WTC11 (cell line): Measurements from ENCODE around the gene CD46.

Experiments used
- CREB1 ChIP-seq: sonication (generic); formaldehyde crosslinking; IDR thresholded peaks from 2 replicates; pipeline ENCODE4 v1.8.0; 2023; ENCODE audit warnings: mild to moderate bottlenecking, missing genetic modification reagents
- CREM ChIP-seq: sonication (generic); formaldehyde crosslinking; IDR thresholded peaks from 2 replicates; pipeline ENCODE4 v1.8.1; 2022; ENCODE audit warnings: mild to moderate bottlenecking, missing genetic modification reagents, moderate library complexity
- KAT7 ChIP-seq: sonication (generic); formaldehyde crosslinking; IDR thresholded peaks from 2 replicates; pipeline ENCODE4 v1.8.1; 2023; ENCODE audit warnings: missing genetic modification reagents, mild to moderate bottlenecking, borderline replicate concordance
- NR2C2 ChIP-seq: sonication (generic); formaldehyde crosslinking; IDR thresholded peaks from 2 replicates; pipeline ENCODE4 v1.8.0; 2022; ENCODE audit warnings: mild to moderate bottlenecking, missing genetic modification reagents
- SP1 ChIP-seq: sonication (generic); formaldehyde crosslinking; conservative IDR thresholded peaks from 2 replicates; pipeline ENCODE4 v1.8.1; 2022; ENCODE audit warnings: missing genetic modification reagents
- TEAD1 ChIP-seq: sonication (generic); formaldehyde crosslinking; IDR thresholded peaks from 2 replicates; pipeline ENCODE4 v1.8.0; 2022; ENCODE audit warnings: mild to moderate bottlenecking, missing genetic modification reagents
- TP53 ChIP-seq: sonication (generic); formaldehyde crosslinking; IDR thresholded peaks from 2 replicates; pipeline ENCODE4 v1.8.1; 2023; ENCODE audit warnings: mild to moderate bottlenecking, missing genetic modification reagents
- TF ChIP-seq, protein P1 (sequence below): fragments of 200-600 bp; IDR thresholded peaks from 2 replicates; pipeline ENCODE4 v1.8.0; 2022; ENCODE audit warnings: antibody characterized with exemption
- TF ChIP-seq, protein P2 (sequence below): sonication (generic); formaldehyde crosslinking; IDR thresholded peaks from 2 replicates; pipeline ENCODE4 v1.8.0; 2022; ENCODE audit warnings: mild to moderate bottlenecking, missing genetic modification reagents
- TF ChIP-seq, protein P3 (sequence below): sonication (generic); formaldehyde crosslinking; IDR thresholded peaks from 2 replicates; pipeline ENCODE4 v1.8.1; 2022; ENCODE audit warnings: missing genetic modification reagents, borderline replicate concordance
- TF ChIP-seq, protein P4 (sequence below): sonication (generic); formaldehyde crosslinking; IDR thresholded peaks from 2 replicates; pipeline ENCODE4 v1.8.0; 2022; ENCODE audit warnings: missing genetic modification reagents
- TF ChIP-seq, protein P5 (sequence below): fragments of 250-450 bp; sonication (Bioruptor Pico); IDR thresholded peaks from 2 replicates; pipeline ENCODE4 v2.1.2; 2022; ENCODE audit warnings: mild to moderate bottlenecking, moderate library complexity

DNA sequence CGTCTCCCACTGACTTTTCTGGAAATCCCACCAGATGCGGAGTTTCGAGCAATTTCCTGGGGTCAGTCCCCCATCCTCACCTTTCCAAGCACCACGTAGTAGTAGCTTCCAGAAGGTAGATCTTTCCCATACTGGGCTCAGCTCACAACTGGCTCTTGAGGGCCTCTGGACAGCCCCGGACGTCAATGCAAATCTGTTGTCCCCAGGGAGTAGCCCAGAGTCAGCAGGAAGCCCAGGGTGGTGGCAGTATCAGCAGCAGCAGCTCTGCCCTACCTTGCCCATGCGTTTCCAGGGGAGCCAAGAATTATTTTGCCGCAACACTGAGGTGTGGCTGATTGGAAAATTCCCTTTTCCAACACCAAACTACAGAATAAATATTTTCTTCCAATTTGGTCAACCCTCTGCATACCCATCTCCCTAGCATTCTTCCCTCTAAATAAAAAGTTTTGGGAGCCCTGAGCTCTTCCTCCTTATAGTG lies 70.3 kb downstream of the CD46 start:
- TF ChIP-seq, protein P1, sequence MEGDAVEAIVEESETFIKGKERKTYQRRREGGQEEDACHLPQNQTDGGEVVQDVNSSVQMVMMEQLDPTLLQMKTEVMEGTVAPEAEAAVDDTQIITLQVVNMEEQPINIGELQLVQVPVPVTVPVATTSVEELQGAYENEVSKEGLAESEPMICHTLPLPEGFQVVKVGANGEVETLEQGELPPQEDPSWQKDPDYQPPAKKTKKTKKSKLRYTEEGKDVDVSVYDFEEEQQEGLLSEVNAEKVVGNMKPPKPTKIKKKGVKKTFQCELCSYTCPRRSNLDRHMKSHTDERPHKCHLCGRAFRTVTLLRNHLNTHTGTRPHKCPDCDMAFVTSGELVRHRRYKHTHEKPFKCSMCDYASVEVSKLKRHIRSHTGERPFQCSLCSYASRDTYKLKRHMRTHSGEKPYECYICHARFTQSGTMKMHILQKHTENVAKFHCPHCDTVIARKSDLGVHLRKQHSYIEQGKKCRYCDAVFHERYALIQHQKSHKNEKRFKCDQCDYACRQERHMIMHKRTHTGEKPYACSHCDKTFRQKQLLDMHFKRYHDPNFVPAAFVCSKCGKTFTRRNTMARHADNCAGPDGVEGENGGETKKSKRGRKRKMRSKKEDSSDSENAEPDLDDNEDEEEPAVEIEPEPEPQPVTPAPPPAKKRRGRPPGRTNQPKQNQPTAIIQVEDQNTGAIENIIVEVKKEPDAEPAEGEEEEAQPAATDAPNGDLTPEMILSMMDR: no peak
- TF ChIP-seq TP53 (CRISPR knock-in tag) (no peak), NR2C2 (CRISPR knock-in tag) (no peak), TEAD1 (CRISPR knock-in tag) (no peak), CREB1 (no peak), SP1 (CRISPR knock-in tag) (no peak), CREM (CRISPR knock-in tag) (no peak), KAT7 (CRISPR knock-in tag) (no peak)
- TF ChIP-seq, protein P2, sequence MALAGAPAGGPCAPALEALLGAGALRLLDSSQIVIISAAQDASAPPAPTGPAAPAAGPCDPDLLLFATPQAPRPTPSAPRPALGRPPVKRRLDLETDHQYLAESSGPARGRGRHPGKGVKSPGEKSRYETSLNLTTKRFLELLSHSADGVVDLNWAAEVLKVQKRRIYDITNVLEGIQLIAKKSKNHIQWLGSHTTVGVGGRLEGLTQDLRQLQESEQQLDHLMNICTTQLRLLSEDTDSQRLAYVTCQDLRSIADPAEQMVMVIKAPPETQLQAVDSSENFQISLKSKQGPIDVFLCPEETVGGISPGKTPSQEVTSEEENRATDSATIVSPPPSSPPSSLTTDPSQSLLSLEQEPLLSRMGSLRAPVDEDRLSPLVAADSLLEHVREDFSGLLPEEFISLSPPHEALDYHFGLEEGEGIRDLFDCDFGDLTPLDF (CRISPR knock-in tag): no peak
- TF ChIP-seq, protein P3, sequence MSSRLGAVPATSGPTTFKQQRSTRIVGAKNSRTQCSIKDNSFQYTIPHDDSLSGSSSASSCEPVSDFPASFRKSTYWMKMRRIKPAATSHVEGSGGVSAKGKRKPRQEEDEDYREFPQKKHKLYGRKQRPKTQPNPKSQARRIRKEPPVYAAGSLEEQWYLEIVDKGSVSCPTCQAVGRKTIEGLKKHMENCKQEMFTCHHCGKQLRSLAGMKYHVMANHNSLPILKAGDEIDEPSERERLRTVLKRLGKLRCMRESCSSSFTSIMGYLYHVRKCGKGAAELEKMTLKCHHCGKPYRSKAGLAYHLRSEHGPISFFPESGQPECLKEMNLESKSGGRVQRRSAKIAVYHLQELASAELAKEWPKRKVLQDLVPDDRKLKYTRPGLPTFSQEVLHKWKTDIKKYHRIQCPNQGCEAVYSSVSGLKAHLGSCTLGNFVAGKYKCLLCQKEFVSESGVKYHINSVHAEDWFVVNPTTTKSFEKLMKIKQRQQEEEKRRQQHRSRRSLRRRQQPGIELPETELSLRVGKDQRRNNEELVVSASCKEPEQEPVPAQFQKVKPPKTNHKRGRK (CRISPR knock-in tag): no peak
- TF ChIP-seq, protein P4, sequence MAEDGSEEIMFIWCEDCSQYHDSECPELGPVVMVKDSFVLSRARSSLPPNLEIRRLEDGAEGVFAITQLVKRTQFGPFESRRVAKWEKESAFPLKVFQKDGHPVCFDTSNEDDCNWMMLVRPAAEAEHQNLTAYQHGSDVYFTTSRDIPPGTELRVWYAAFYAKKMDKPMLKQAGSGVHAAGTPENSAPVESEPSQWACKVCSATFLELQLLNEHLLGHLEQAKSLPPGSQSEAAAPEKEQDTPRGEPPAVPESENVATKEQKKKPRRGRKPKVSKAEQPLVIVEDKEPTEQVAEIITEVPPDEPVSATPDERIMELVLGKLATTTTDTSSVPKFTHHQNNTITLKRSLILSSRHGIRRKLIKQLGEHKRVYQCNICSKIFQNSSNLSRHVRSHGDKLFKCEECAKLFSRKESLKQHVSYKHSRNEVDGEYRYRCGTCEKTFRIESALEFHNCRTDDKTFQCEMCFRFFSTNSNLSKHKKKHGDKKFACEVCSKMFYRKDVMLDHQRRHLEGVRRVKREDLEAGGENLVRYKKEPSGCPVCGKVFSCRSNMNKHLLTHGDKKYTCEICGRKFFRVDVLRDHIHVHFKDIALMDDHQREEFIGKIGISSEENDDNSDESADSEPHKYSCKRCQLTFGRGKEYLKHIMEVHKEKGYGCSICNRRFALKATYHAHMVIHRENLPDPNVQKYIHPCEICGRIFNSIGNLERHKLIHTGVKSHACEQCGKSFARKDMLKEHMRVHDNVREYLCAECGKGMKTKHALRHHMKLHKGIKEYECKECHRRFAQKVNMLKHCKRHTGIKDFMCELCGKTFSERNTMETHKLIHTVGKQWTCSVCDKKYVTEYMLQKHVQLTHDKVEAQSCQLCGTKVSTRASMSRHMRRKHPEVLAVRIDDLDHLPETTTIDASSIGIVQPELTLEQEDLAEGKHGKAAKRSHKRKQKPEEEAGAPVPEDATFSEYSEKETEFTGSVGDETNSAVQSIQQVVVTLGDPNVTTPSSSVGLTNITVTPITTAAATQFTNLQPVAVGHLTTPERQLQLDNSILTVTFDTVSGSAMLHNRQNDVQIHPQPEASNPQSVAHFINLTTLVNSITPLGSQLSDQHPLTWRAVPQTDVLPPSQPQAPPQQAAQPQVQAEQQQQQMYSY (CRISPR knock-in tag): no peak
- TF ChIP-seq, protein P5, sequence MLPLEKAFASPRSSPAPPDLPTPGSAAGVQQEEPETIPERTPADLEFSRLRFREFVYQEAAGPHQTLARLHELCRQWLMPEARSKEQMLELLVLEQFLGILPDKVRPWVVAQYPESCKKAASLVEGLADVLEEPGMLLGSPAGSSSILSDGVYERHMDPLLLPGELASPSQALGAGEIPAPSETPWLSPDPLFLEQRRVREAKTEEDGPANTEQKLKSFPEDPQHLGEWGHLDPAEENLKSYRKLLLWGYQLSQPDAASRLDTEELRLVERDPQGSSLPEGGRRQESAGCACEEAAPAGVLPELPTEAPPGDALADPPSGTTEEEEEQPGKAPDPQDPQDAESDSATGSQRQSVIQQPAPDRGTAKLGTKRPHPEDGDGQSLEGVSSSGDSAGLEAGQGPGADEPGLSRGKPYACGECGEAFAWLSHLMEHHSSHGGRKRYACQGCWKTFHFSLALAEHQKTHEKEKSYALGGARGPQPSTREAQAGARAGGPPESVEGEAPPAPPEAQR (CRISPR knock-in tag): no peak
